Measurements from ENCODE around the gene C9orf50.

The C9orf50 gene

GRCh38 chr9:129591916-129592315, 29.0 kb downstream of the C9orf50 start:
- no peaks in the 10 kb centered on the region for H3K27me3 ChIP-seq (ENCODE audit: control insufficient read depth in 1 of 2, insufficient read depth in 2 of 2, low read length in 2 of 2)
- H3K9ac ChIP-seq (ENCODE audit: low read length) = no peak overlapping the region
- no peak overlapping the region for H3K4me3 ChIP-seq (ENCODE audit: low read depth in 1 of 2, low read length in 2 of 2)
- peaks cover 10% of the 10 kb centered on the region for H3K4me1 ChIP-seq (ENCODE audit: insufficient read depth, low read length)
- no peaks in the 10 kb centered on the region for H3K36me3 ChIP-seq (ENCODE audit: insufficient read depth, low read length)
- no peaks in the 10 kb centered on the region for H3K9me3 ChIP-seq (ENCODE audit: low read length)
- H3K27ac ChIP-seq (ENCODE audit: low read depth, low read length) = no peak overlapping the region

DNA sequence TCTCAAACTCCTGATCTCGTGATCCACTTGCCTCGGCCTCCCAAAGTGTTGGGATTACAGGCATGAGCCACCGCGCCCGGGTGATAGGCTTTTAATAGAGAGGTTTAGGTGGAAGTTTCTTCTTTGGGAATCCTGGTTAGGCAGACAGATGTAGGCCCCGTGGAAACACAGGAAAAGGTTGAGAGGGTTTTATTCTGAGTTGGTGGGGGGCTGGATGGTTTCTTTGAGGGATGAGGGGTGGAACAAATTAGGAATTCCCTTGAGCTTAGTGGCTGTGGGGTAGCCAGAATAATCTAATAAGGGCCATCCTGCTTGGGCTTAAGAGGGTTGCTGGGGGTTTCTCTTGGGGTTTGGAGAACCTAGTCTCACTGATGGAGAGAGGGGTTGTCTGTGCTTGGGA, 30.4 kb downstream of the C9orf50 start:
- Histone ChIP-seq H3K9ac (ENCODE audit: low read length) (no peak overlapping the region), H3K4me3 (ENCODE audit: low read depth in 1 of 2, low read length in 2 of 2) (no peak overlapping the region), H3K27ac (ENCODE audit: low read depth, low read length) (no peak overlapping the region), H3K27me3 (ENCODE audit: control insufficient read depth in 1 of 2, insufficient read depth in 2 of 2, low read length in 2 of 2) (no peaks in the 10 kb centered on the region), H3K9me3 (ENCODE audit: low read length) (no peaks in the 10 kb centered on the region), H3K4me1 (ENCODE audit: insufficient read depth, low read length) (no peaks in the 10 kb centered on the region), H3K36me3 (ENCODE audit: insufficient read depth, low read length) (no peaks in the 10 kb centered on the region)

- Histone ChIP-seq H3K9ac (ENCODE audit: low read length) (no peak overlapping the region), H3K27ac (ENCODE audit: low read depth, low read length) (no peak overlapping the region), H3K9me3 (ENCODE audit: low read length) (no peaks in the 10 kb centered on the region)
Observed at GRCh38 chr9:129587487-129588262, 33.2 kb downstream of the C9orf50 start.

DNA sequence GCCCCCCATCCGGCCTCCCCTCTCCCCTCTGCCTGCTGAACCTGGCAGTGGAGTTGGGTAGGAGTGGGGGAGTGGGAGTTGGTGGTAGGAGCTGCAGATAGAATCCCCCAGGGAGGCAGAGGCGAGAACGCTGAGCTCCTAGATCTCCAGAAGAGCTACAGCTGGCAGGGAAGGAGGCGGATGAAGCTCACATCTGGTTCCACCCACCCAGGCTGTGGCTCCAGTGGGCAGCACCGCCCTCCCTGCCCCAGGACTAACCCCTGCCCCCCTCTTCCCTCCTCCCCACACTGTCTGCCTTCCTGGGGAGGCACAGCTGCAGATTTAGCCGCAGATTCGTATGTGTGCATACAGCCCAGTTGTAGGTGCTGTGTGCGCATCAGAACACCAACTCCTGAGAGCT, 34.2 kb downstream of the C9orf50 start:
- Histone ChIP-seq H3K9me3 (ENCODE audit: low read length) (no peaks in the 10 kb centered on the region), H3K4me3 (ENCODE audit: low read depth in 1 of 2, low read length in 2 of 2) (no peak overlapping the region), H3K36me3 (ENCODE audit: insufficient read depth, low read length) (no peaks in the 10 kb centered on the region), H3K27ac (ENCODE audit: low read depth, low read length) (no peak overlapping the region), H3K4me1 (ENCODE audit: insufficient read depth, low read length) (peaks cover 7% of the 10 kb centered on the region), H3K27me3 (ENCODE audit: control insufficient read depth in 1 of 2, insufficient read depth in 2 of 2, low read length in 2 of 2) (no peaks in the 10 kb centered on the region), H3K9ac (ENCODE audit: low read length) (no peak overlapping the region)

More at GRCh38 chr9:129587487-129588262, 33.2 kb downstream of the C9orf50 start:
- Histone ChIP-seq H3K27me3 (ENCODE audit: control insufficient read depth in 1 of 2, insufficient read depth in 2 of 2, low read length in 2 of 2) (no peaks in the 10 kb centered on the region), H3K4me1 (ENCODE audit: insufficient read depth, low read length) (peaks cover 7% of the 10 kb centered on the region), H3K4me3 (ENCODE audit: low read depth in 1 of 2, low read length in 2 of 2) (no peak overlapping the region), H3K36me3 (ENCODE audit: insufficient read depth, low read length) (no peaks in the 10 kb centered on the region)

DNA sequence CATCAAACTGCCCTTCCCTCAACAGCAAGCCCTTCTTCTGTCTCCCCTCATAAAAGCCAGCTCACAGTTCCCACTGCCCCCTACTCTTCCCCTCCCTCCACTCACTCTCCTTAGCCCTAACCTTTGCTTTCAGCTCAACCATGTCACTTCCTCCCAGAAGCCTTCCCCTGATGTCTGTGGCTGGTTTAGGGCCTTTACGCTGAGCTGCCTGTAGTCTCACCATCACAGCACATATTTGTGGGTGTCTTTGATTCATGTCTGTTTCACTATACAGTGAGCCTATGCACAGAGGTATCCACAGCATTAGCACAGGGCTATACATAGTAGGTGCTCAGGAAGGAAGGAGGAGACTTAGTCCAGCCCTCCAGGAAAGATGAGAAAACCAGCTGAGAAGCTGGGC, 34.7 kb downstream of the C9orf50 start:
- Histone ChIP-seq H3K4me3 (ENCODE audit: low read depth in 1 of 2, low read length in 2 of 2) (no peak overlapping the region), H3K27me3 (ENCODE audit: control insufficient read depth in 1 of 2, insufficient read depth in 2 of 2, low read length in 2 of 2) (no peaks in the 10 kb centered on the region), H3K9ac (ENCODE audit: low read length) (no peak overlapping the region), H3K9me3 (ENCODE audit: low read length) (no peaks in the 10 kb centered on the region), H3K4me1 (ENCODE audit: insufficient read depth, low read length) (peaks cover 7% of the 10 kb centered on the region), H3K27ac (ENCODE audit: low read depth, low read length) (no peak overlapping the region), H3K36me3 (ENCODE audit: insufficient read depth, low read length) (no peaks in the 10 kb centered on the region)

DNA sequence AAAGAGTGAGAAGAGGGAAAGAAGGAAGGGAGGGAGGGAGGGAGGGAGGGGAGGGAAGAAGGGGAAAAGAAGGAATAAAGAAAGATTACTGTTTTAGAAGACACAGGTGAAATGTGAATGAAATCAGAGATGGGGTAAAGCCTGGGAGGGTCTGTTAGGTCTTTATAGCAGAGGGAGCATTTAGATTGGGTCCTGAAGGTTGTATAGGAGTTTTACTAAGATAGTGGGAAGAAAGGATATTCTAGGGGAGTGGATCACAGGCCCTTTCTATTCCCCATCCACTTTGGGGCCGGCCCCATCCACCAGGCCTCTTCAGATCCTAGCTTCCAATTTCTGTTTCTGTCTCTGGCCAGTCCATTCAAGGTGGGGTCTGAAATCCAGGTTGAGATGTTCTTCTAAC, 35.5 kb downstream of the C9orf50 start:
- no peaks in the 10 kb centered on the region for H3K36me3 ChIP-seq (ENCODE audit: insufficient read depth, low read length)
- peaks cover 7% of the 10 kb centered on the region for H3K4me1 ChIP-seq (ENCODE audit: insufficient read depth, low read length)
- no peak overlapping the region for H3K9ac ChIP-seq (ENCODE audit: low read length)
- H3K27me3 ChIP-seq (ENCODE audit: control insufficient read depth in 1 of 2, insufficient read depth in 2 of 2, low read length in 2 of 2) = no peaks in the 10 kb centered on the region
- no peak overlapping the region for H3K27ac ChIP-seq (ENCODE audit: low read depth, low read length)
- no peak overlapping the region for H3K4me3 ChIP-seq (ENCODE audit: low read depth in 1 of 2, low read length in 2 of 2)
- no peaks in the 10 kb centered on the region for H3K9me3 ChIP-seq (ENCODE audit: low read length)

GRCh38 chr9:129584136-129584535, 36.8 kb downstream of the C9orf50 start:
- H3K4me3 ChIP-seq (ENCODE audit: low read depth in 1 of 2, low read length in 2 of 2) = no peak overlapping the region
- no peaks in the 10 kb centered on the region for H3K36me3 ChIP-seq (ENCODE audit: insufficient read depth, low read length)
- no peak overlapping the region for H3K9ac ChIP-seq (ENCODE audit: low read length)
- H3K4me1 ChIP-seq (ENCODE audit: insufficient read depth, low read length) = peaks cover 7% of the 10 kb centered on the region
- no peak overlapping the region for H3K27ac ChIP-seq (ENCODE audit: low read depth, low read length)
- H3K9me3 ChIP-seq (ENCODE audit: low read length) = no peaks in the 10 kb centered on the region
- H3K27me3 ChIP-seq (ENCODE audit: control insufficient read depth in 1 of 2, insufficient read depth in 2 of 2, low read length in 2 of 2) = no peaks in the 10 kb centered on the region

- Histone ChIP-seq H3K9me3 (ENCODE audit: low read length) (no peaks in the 10 kb centered on the region), H3K4me1 (ENCODE audit: insufficient read depth, low read length) (peaks cover 7% of the 10 kb centered on the region), H3K27ac (ENCODE audit: low read depth, low read length) (no peak overlapping the region), H3K4me3 (ENCODE audit: low read depth in 1 of 2, low read length in 2 of 2) (no peak overlapping the region), H3K36me3 (ENCODE audit: insufficient read depth, low read length) (no peaks in the 10 kb centered on the region), H3K27me3 (ENCODE audit: control insufficient read depth in 1 of 2, insufficient read depth in 2 of 2, low read length in 2 of 2) (no peaks in the 10 kb centered on the region), H3K9ac (ENCODE audit: low read length) (no peak overlapping the region)
Observed at GRCh38 chr9:129583308-129584038, 37.4 kb downstream of the C9orf50 start.

- no peaks in the 10 kb centered on the region for H3K27me3 ChIP-seq (ENCODE audit: control insufficient read depth in 1 of 2, insufficient read depth in 2 of 2, low read length in 2 of 2)
- no peak overlapping the region for H3K9ac ChIP-seq (ENCODE audit: low read length)
- H3K27ac ChIP-seq (ENCODE audit: low read depth, low read length) = no peak overlapping the region
- no peaks in the 10 kb centered on the region for H3K9me3 ChIP-seq (ENCODE audit: low read length)
- H3K36me3 ChIP-seq (ENCODE audit: insufficient read depth, low read length) = no peaks in the 10 kb centered on the region
- H3K4me1 ChIP-seq (ENCODE audit: insufficient read depth, low read length) = peaks cover 7% of the 10 kb centered on the region
- H3K4me3 ChIP-seq (ENCODE audit: low read depth in 1 of 2, low read length in 2 of 2) = no peak overlapping the region
Observed at GRCh38 chr9:129582855-129583254, 38.0 kb downstream of the C9orf50 start.

DNA sequence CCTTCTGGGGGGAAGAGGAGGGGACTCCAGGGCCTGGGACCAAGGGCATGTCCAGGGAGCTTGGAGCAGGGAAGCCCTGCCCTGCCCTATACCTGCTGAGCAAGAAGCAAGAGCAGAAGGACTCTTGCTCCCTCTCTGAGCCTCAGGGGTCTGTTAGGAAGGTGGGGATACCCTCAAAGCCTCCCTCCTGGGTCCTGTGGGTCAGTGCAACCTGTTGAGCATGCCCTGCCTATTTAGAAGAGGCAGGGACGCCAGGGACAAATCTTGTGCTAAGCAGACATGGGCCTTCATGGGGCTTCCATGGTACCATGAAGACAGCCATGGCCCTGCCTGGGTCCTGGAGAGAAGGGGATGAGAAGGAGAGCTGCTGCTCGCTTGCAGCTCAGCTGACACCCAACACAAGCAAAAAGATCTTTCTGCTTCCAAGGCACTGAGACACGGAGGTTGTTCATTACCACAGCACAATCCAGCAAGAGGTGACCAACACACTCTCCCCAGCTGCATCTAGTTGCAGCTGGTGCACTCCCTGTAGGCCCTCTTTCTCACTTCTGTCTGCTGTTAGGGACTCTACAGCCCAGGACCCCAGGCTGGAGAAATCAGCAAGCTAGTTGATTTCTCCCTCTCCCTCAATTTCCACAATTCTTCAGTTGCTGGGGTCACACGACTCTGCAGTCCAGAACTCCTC, 39.3 kb downstream of the C9orf50 start:
- Histone ChIP-seq H3K4me1 (ENCODE audit: insufficient read depth, low read length) (peaks cover 7% of the 10 kb centered on the region), H3K27ac (ENCODE audit: low read depth, low read length) (no peak overlapping the region), H3K9me3 (ENCODE audit: low read length) (no peaks in the 10 kb centered on the region), H3K27me3 (ENCODE audit: control insufficient read depth in 1 of 2, insufficient read depth in 2 of 2, low read length in 2 of 2) (no peaks in the 10 kb centered on the region), H3K9ac (ENCODE audit: low read length) (no peak overlapping the region), H3K36me3 (ENCODE audit: insufficient read depth, low read length) (no peaks in the 10 kb centered on the region), H3K4me3 (ENCODE audit: low read depth in 1 of 2, low read length in 2 of 2) (no peak overlapping the region)

- Histone ChIP-seq H3K27me3 (ENCODE audit: control insufficient read depth in 1 of 2, insufficient read depth in 2 of 2, low read length in 2 of 2) (no peaks in the 10 kb centered on the region), H3K36me3 (ENCODE audit: insufficient read depth, low read length) (no peaks in the 10 kb centered on the region), H3K9me3 (ENCODE audit: low read length) (no peaks in the 10 kb centered on the region), H3K9ac (ENCODE audit: low read length) (no peak overlapping the region), H3K27ac (ENCODE audit: low read depth, low read length) (no peak overlapping the region), H3K4me3 (ENCODE audit: low read depth in 1 of 2, low read length in 2 of 2) (no peak overlapping the region), H3K4me1 (ENCODE audit: insufficient read depth, low read length) (peaks cover 7% of the 10 kb centered on the region)
Observed at GRCh38 chr9:129580211-129580915, 40.5 kb downstream of the C9orf50 start.

Measured in muscle layer of colon (tissue), 2 donors.